Sciatic nerve (tissue), 2 donors: ENCODE measurements around the gene MLEC. TPM values are rescaled to one million over a fixed set of nuclear protein-coding genes. Genes with fewer than 3 reads are reported as not detected.
A peak's percentile ranks its signal among the peaks of the same experiment; 100 is the strongest.
"Not testable (repeated sequence)": the region's sequence is repeated elsewhere in the genome, so short reads cannot be mapped to it uniquely, and the experiment has no call there.

ENCODE experiments used
- ATAC-seq: fragments of 200-7000 bp; cut with Tn5 transposase; one replicate; pipeline ENCODE4 v1.9.1; 2020; ENCODE audit warnings: mild to moderate bottlenecking, moderate library complexity
- DNase-seq: peaks from one replicate; pipeline ENCODE4 v3.0.0-alpha.2; 2020; ENCODE audit warnings: low spot score
- intact Hi-C: fragments of 100-400 bp; cut with DNase I; formaldehyde crosslinking; loops from one replicate; pipeline ENCODE4 v1.14.2; 2022
- total RNA-seq: library from RNA; stranded (reverse); fragmentation: NEBNext Ultra II Directional; extraction: Animal tissue kit (Norgen Biotek cat#: 25700); gene quantifications from one replicate; pipeline ENCODE4 v1.2.1, GENCODE V29; 2021
- donor health status: DM: no; HTN: no; CAD: no.
- donor health status: DM: no; HTN: no; CAD: no.

The MLEC gene
- total RNA-seq, 1 donor from 2014 or later = 86.9 TPM

GRCh38 chr12:120711411-120711810 is 24.5 kb downstream of the MLEC start:
- intact Hi-C loops = no loop called here
- ATAC-seq = no peak
- DNase-seq = no peak

DNA sequence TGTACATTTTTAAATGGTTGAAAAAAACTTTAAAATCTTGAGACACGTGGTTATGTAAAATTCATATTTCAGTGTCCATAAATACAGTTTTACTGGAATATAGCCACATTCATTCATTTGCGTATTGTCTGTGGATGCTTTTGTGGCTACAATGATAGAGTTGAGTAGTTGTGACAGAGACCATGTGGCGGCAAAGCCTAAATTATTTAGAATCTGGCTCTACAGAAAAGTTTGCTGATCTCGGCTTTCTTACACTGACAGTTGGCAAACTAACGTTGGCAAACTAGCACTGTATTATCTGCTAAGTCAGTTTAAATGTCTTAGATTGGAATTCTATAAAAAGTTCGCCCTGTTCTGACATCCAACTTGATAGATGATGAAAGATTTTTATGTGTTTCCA is 25.7 kb downstream of the MLEC start:
- intact Hi-C loops = no loop called here
- DNase-seq (no peak), ATAC-seq (no peak)

DNA sequence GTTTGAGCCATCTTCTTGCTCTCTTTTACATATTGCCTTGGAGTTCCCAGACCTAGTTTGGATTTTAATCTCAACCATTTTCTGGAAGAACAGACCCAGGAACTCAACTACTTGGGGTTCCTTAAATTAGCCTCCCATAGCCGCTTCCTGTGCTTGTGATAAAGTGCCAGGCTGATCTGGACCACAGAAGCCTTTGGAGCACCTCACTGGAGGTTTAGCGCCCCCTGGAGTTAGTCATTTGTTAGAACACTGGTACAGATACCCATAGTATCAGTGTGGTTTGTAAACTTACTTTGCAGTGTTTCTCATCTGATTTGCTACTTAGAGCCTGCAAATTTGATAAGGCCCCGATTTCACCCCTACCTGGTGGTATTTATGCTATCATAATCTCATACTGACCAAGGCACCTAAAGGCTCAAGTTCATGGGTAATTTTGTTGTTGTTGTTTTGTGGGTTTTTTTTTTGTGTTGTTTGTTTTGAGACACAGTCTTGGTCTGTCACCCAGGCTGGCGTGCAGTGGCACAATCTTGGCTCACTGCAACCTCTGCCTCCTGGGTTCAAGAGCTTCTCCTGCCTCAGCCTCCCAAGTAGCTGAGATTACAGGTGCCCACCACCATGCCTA is 27.0 kb downstream of the MLEC start:
- peak; percentile 81 for ATAC-seq
- peak; percentile 75 for DNase-seq
- intact Hi-C loops = no loop called here

- ATAC-seq (no peak), DNase-seq (no peak)
- intact Hi-C loops = loop anchor here (5.0 kb wide), 1 partner anchor 71 kb away; no protein-coding TSS in a partner anchor
These were observed 31.1 kb downstream of the MLEC start for GRCh38 chr12:120718055-120718454.

GRCh38 chr12:120719072-120719471 is 32.1 kb downstream of the MLEC start:
- intact Hi-C loops = loop anchor here (5.0 kb wide), 1 partner anchor 72 kb away; no protein-coding TSS in a partner anchor
- no peak for DNase-seq
- no peak for ATAC-seq

DNA sequence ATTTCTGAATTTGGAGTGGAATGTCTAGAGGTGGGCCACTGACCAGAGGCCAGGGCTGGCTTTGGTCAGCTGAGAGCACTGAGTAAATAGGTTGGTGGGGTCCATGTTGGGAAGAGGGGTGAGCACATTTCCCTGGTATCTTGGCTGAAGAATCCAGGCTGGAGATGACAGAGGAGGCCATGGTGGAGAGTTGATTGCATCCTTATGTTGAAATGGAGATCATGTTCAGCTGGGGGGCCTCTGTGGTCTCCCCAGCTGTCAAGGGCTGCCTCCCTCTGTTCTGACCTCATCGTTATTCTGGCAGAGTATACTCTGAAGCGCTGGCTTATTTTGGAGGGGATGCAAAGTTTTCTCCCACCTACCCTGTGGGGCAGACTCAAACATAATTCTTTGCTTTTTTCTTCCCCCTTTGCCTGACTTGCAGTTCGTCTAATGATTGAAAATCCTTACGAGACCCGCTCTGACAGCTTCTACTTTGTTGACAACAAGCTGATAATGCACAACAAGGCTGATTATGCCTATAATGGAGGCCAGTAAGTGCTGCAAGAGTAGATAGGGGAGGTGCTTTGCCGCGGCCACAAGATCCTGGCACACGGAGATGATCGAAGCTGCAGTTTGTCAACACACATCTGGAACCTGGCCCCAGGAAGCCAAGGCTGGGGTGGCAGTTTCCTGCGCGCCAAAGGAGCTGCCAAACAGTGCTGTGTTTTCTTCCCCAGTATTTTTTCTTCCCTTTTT is 32.7 kb downstream of the MLEC start:
- no peak for ATAC-seq
- intact Hi-C loops = loop anchor here (5.0 kb wide), 1 partner anchor 72 kb away; no protein-coding TSS in a partner anchor

DNA sequence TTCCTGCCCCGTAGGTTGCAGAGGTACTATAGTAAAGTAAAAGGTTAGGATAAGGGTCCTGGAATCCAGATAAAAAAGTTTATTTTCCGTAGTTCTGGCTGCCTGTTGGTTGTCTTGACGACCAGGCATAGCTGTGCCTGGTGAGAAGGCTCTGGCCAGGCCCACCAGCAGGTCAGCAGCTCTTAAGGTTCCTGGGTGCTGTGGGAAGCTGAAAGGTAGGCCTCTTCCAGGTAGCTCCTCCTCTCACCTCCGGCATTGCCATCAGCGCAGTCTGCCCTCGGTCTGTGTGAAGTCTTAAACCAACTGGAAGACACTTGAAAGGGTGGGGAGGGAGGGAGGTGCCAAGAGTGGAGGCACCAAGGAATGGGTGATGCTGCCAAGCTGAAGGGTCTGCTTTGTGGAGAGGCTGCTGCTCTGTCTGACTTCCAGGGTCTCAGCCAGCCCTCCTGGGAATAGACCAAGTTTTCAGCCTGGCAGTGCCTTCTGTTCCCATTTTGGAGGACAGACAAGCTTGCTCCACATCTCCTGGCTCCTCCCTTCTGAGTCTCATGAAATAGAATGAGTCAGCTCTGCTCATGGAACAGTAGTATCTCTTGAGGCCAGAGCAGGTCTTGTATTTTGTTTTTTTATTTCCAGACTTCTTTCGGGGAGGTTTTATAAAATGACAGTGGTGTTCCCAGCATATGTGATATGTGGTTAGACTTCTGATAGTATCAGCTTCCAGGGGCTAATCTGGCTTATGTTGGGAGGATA is 33.5 kb downstream of the MLEC start:
- intact Hi-C loops = no loop called here
- peak; percentile 82 for ATAC-seq
- no peak for DNase-seq

More for the DNA sequence above, 32.7 kb downstream of the MLEC start:
- DNase-seq = no peak

DNA sequence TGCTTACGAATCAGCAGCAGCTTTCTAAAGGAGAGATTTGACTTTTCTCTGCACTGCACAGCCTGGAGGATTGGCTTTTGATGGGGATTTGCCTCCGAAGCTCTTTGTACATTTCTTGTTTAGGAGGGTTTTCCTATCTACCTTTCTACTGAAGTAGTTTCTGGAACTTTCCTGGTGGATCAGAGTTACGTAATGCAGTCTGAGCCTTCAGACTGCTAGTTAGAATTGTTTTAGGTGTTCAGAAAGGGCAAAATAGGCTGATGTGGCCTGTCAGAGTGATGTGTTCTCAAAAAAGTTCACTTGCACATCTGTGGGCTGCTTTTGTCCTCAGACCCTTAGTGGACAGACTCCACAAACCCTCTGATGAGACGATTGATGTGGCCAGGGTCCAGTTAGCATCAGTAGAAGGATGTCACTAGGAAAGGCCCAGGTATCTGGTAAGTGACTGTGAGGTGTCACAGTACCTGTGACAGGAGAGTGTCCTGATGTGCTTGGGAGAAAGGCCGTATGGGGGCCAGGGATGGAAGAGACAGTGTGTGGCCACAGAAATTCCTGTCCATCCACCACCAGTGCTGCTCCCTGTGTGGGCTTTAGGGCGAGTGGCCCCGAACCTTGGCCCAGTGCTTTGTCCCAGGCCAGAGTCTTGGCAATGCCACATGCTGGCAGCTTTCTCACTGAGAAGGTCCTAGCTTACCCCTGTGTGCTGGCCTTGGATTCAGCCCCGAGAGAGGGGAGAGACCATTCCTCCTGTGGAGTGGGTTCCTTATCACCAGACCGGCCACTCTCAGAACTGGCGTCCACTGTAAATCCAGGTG is 34.2 kb downstream of the MLEC start:
- DNase-seq (no peak), ATAC-seq (no peak)
- intact Hi-C loops = no loop called here

GRCh38 chr12:120721866-120722265 is 34.9 kb downstream of the MLEC start:
- intact Hi-C loops = no loop called here
- no peak for DNase-seq
- ATAC-seq = no peak

GRCh38 chr12:120722784-120723183 is 35.8 kb downstream of the MLEC start:
- DNase-seq (no peak), ATAC-seq (no peak)
- intact Hi-C loops = no loop called here

DNA sequence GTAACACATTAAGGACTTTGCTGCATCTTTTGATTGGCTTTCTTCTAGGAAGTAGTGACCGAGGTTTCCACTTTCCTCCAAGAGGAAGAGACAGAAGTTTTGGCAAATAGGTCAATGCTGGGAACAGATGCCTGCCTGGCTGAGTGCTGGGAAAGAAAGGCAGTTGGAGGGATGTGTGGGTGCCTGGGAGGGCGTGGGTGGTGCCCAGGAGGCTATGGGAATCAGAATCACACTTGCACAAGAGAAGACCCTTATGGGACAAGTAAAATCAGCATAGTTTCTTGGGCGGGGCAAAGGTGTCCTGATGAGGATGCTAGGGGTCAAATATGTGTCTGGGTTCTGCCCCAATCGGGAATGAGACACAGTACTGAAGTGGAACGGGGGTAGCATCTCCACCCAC is 37.8 kb downstream of the MLEC start:
- ATAC-seq = no peak
- DNase-seq = no peak
- intact Hi-C loops = no loop called here

- no peak for ATAC-seq
- intact Hi-C loops = no loop called here
- no peak for DNase-seq
These were observed 38.3 kb downstream of the MLEC start for GRCh38 chr12:120725151-120725658.

DNA sequence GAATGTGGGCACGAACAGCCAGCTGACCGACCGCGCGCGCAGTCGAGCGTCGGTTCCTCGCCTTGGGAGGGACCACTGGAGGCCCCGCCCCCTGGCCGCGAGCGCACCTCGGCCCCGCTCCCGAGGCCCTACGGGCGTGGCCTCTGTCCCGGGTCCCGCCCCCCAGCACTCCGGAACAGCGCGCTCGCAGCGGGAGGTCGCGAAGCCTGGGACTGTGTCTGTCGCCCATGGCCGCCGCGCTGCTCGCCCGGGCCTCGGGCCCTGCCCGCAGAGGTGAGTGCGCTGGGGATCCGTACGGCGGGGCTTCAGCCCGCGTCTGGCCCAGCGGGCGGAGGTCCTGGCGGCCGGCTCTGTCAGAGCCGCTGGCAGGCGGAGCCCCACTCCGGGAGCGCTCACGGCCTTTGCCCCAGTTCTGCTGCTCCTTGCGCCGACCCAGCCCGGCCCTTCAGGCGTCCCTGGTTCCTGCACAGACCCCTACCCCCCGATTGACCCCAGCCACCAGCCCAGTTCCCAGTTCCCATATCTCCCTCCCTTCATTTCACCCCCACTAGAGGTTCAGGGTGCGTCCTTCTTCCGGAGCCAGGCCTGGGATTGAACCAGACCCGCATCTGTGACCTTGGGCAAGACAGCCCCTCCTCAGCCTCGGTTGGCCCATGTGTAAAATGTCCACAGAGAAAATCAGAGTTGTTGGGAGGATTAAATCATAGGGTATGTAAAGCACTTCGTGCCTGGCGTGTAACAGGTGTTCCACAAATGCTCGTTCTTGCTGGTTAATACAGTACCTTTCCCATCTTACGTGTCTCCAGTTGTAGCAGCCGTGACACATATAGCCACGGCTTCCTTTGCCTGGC is 38.9 kb downstream of the MLEC start, which contains the start of gene ACADS:
TSS of gene ACADS (plus strand) at position 168 of the 851 bp plus-strand sequence. CDS start at position 228, 60 bp downstream.
- ATAC-seq (peak; percentile 98), DNase-seq (peak; percentile 96)
- intact Hi-C loops = no loop called here

- intact Hi-C loops = no loop called here
- ATAC-seq (no peak), DNase-seq (no peak)
These were observed 39.5 kb downstream of the MLEC start for GRCh38 chr12:120726510-120726793.

DNA sequence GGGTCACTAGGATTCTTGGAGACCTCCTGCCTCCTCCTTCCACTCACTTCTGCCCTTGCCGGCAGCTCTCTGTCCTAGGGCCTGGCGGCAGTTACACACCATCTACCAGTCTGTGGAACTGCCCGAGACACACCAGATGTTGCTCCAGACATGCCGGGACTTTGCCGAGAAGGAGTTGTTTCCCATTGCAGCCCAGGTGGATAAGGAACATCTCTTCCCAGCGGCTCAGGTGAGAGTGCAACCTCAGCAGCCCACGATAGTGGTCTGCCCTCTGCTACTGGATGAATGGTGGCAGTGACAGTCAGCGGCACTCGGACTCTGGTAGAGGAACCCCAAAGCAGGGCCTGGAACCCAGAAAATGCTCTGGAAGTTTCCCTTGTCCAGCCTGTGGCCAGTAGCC is 40.0 kb downstream of the MLEC start:
- intact Hi-C loops = no loop called here
- DNase-seq = no peak
- no peak for ATAC-seq

- DNase-seq, intact Hi-C loops: not testable (repeated sequence)
These were observed 45.2 kb downstream of the MLEC start for GRCh38 chr12:120732198-120732597.

DNA sequence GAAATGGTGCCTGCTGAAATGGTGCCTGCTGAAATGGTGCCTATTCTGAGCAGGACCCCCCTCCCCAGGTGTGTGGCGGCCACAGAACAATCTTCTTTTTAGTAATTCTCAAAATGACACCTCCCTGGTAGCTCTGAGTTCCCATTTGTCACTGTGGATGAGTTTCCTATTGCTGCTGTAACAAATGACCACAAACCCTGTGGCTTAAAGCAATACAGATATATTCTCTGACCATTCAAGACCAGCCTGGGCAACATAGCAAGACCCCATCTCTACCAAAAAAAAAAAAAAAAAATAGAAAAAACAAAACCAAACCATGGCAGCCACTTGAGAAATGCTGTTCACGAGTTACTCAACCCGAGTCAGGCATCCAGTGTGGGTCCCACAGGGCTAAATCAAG is 46.6 kb downstream of the MLEC start:
- intact Hi-C loops = no loop called here
- DNase-seq = no peak
- ATAC-seq = no peak

More at GRCh38 chr12:120732198-120732597, 45.2 kb downstream of the MLEC start:
- ATAC-seq = not testable (repeated sequence)

GRCh38 chr12:120734210-120734609 is 47.3 kb downstream of the MLEC start:
- intact Hi-C loops = no loop called here
- no peak for ATAC-seq
- no peak for DNase-seq
